ENCODE results near the gene AVL9.

Gene AVL9

DNA sequence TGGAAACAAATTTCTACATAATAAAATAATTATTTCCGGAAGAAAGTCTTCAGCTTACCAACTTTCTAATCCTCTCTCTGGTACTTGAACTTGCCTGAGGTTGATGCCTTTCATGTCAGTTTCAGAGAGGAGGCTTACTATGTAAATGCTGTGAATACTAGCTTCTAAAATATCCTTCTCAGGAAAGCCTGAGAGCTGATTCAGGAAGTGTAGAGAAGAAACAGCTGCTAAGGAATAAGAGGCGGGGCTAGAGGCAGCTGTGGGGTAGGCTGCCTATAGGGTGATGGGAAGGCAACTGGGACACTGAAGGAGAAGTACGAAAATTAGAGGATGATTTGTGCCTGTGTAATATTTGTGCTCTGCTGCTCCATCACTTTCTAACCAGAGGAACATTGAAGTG lies 69.3 kb downstream of the AVL9 start:
- no peak overlapping the region for H3K27ac ChIP-seq
- H3K4me1 ChIP-seq (ENCODE audit: low read depth, poor library complexity, severe bottlenecking), result no peaks in the 10 kb centered on the region
- H3K9ac ChIP-seq, result no peak overlapping the region
- H4K20me1 ChIP-seq (ENCODE audit: insufficient read depth), result no peaks in the 10 kb centered on the region
- no peaks in the 10 kb centered on the region for H3K79me2 ChIP-seq (ENCODE audit: insufficient read depth, low read depth)
- H3K36me3 ChIP-seq (ENCODE audit: insufficient read depth), result no peaks in the 10 kb centered on the region
- H2AFZ ChIP-seq (ENCODE audit: low read depth), result no peak overlapping the region
- H3K4me3 ChIP-seq (IDR thresholded peaks at IDR 0.05; ENCODE audit: insufficient read depth, low read depth, low read length), result no peak overlapping the region
- no peak for TF ChIP-seq CTCF (conservative IDR thresholded peaks at IDR 0.05; ENCODE audit: low read depth, low read length)
- no peak overlapping the region for H3K4me2 ChIP-seq
- H3K27me3 ChIP-seq (ENCODE audit: insufficient read depth, low read depth), result no peaks in the 10 kb centered on the region

- no peak overlapping the region for H2AFZ ChIP-seq (ENCODE audit: low read depth)
Measured at GRCh38 chr7:32569388-32570289, 74.3 kb downstream of the AVL9 start.

GRCh38 chr7:32573110-32573687 lies 77.9 kb downstream of the AVL9 start:
- no peak overlapping the region for H3K9ac ChIP-seq
- H3K36me3 ChIP-seq (ENCODE audit: insufficient read depth), result no peaks in the 10 kb centered on the region
- no peak for TF ChIP-seq CTCF (conservative IDR thresholded peaks at IDR 0.05; ENCODE audit: low read depth, low read length)

More at GRCh38 chr7:32569388-32570289, 74.3 kb downstream of the AVL9 start:
- Histone ChIP-seq H3K4me3 (IDR thresholded peaks at IDR 0.05; ENCODE audit: insufficient read depth, low read depth, low read length) (no peak overlapping the region), H3K27me3 (ENCODE audit: insufficient read depth, low read depth) (no peaks in the 10 kb centered on the region), H3K79me2 (ENCODE audit: insufficient read depth, low read depth) (no peaks in the 10 kb centered on the region), H3K36me3 (ENCODE audit: insufficient read depth) (no peaks in the 10 kb centered on the region), H3K4me1 (ENCODE audit: low read depth, poor library complexity, severe bottlenecking) (no peaks in the 10 kb centered on the region), H3K9ac (no peak overlapping the region), H3K4me2 (no peak overlapping the region), H3K27ac (no peak overlapping the region), H4K20me1 (ENCODE audit: insufficient read depth) (no peaks in the 10 kb centered on the region)
- TF ChIP-seq CTCF (conservative IDR thresholded peaks at IDR 0.05; ENCODE audit: low read depth, low read length), result no peak

GRCh38 chr7:32574626-32575025 lies 79.3 kb downstream of the AVL9 start:
- Histone ChIP-seq H3K9ac (no peak overlapping the region), H2AFZ (ENCODE audit: low read depth) (no peak overlapping the region), H3K4me1 (ENCODE audit: low read depth, poor library complexity, severe bottlenecking) (no peaks in the 10 kb centered on the region), H3K36me3 (ENCODE audit: insufficient read depth) (no peaks in the 10 kb centered on the region), H3K79me2 (ENCODE audit: insufficient read depth, low read depth) (no peaks in the 10 kb centered on the region), H3K4me2 (no peak overlapping the region), H3K27me3 (ENCODE audit: insufficient read depth, low read depth) (no peaks in the 10 kb centered on the region), H3K27ac (no peak overlapping the region), H4K20me1 (ENCODE audit: insufficient read depth) (no peaks in the 10 kb centered on the region), H3K4me3 (IDR thresholded peaks at IDR 0.05; ENCODE audit: insufficient read depth, low read depth, low read length) (no peak overlapping the region)
- TF ChIP-seq CTCF (conservative IDR thresholded peaks at IDR 0.05; ENCODE audit: low read depth, low read length), result no peak

More at GRCh38 chr7:32573110-32573687, 77.9 kb downstream of the AVL9 start:
- no peaks in the 10 kb centered on the region for H3K79me2 ChIP-seq (ENCODE audit: insufficient read depth, low read depth)
- H3K4me3 ChIP-seq (IDR thresholded peaks at IDR 0.05; ENCODE audit: insufficient read depth, low read depth, low read length), result no peak overlapping the region
- no peaks in the 10 kb centered on the region for H4K20me1 ChIP-seq (ENCODE audit: insufficient read depth)
- no peak overlapping the region for H2AFZ ChIP-seq (ENCODE audit: low read depth)
- H3K27me3 ChIP-seq (ENCODE audit: insufficient read depth, low read depth), result no peaks in the 10 kb centered on the region
- H3K4me1 ChIP-seq (ENCODE audit: low read depth, poor library complexity, severe bottlenecking), result no peaks in the 10 kb centered on the region
- no peak overlapping the region for H3K4me2 ChIP-seq
- H3K27ac ChIP-seq, result no peak overlapping the region
